Upper lobe of left lung (tissue), 6 donors: ENCODE measurements around the gene GLCE. TPM values are rescaled to one million over a fixed set of nuclear protein-coding genes. Genes with fewer than 3 reads are reported as not detected.

Experiments used
- ATAC-seq, 2 donors: fragments of 200-7000 bp; cut with Tn5 transposase; one replicate each; pipeline ENCODE4 v1.9.1; 2022; ENCODE audit warnings: mild to moderate bottlenecking in 2 of 2, moderate library complexity in 2 of 2; ENCODE audit not compliant: low FRiP score in 2 of 2
- DNase-seq, 2 donors: peaks; one replicate each; pipeline ENCODE4 v3.0.0-alpha.2; 2019 to 2020
- H3K27ac ChIP-seq, 4 donors: fragments of 200-600 bp; sonication (generic); one replicate each; pipeline ENCODE4 v1.5.1; 2016 to 2019
- H3K27me3 ChIP-seq, 4 donors: fragments of 200-600 bp; sonication (generic); one replicate each; pipeline ENCODE4 v1.5.1; 2017 to 2019
- H3K36me3 ChIP-seq, 4 donors: fragments of 200-600 bp; sonication (generic); one replicate each; pipeline ENCODE4 v1.5.1; 2016 to 2019
- H3K4me1 ChIP-seq, 4 donors: fragments of 200-600 bp; sonication (generic); one replicate each; pipeline ENCODE4 v1.5.1; 2018 to 2019
- H3K4me3 ChIP-seq, 4 donors: fragments of 200-600 bp; sonication (generic); one replicate each; pipeline ENCODE4 v1.5.1; 2017 to 2019; ENCODE audit warnings: mild to moderate bottlenecking in 2 of 4, moderate library complexity in 1 of 4
- H3K9me3 ChIP-seq, 4 donors: fragments of 200-600 bp; sonication (generic); one replicate each; pipeline ENCODE4 v1.5.1; 2018 to 2019
- CTCF ChIP-seq, 6 experiments: fragments of 450-650 bp in 4 of 6; fragments of 200-600 bp in 2 of 6; sonication (generic) in 2 of 6; IDR thresholded peaks; one replicate each; pipeline ENCODE4 v1.5.1; 2016 to 2019; ENCODE audit warnings: antibody characterized with exemption in 6 of 6
- EP300 ChIP-seq, 4 donors: sonication (generic); formaldehyde crosslinking; IDR thresholded peaks; one replicate each; pipeline ENCODE4 v1.5.1; 2017; ENCODE audit warnings: antibody characterized with exemption in 4 of 4, control low read depth in 2 of 4
- POLR2A ChIP-seq, 4 donors: fragments of 450-650 bp; IDR thresholded peaks; one replicate each; pipeline ENCODE4 v1.5.1; 2016 to 2017; ENCODE audit warnings: antibody characterized with exemption in 4 of 4, mild to moderate bottlenecking in 2 of 4
- POLR2AphosphoS5 ChIP-seq, 2 donors: sonication (generic); formaldehyde crosslinking; IDR thresholded peaks; one replicate each; pipeline ENCODE4 v1.5.1; 2017; ENCODE audit warnings: antibody characterized with exemption in 2 of 2
- WGBS, 2 donors: methylation state at CpG; one replicate each; pipeline ENCODE4 v1.1.5; 2017 to 2018; 5-methylcytosine and 5-hydroxymethylcytosine counted together
- total RNA-seq, 6 donors: library from RNA; depleted of rRNA in 4 of 6; stranded (reverse); fragments of >200 nt in 4 of 6; gene quantifications; one replicate each; pipeline versions ENCODE4 v1.1.0 to v1.2.1, GENCODE V29; 2016 to 2021
- donor health status: DM: no; HTN: no; CAD: no; lungs with moderate emphysema.
- donor health status: DM: no; HTN: yes; CAD: no; lungs with severe emphysema.

The GLCE gene
- total RNA-seq, 6 donors from 2014 or later = 12.5 to 24.8 (median 17.2) TPM

GRCh38 chr15:69121198-69121828, 39.1 kb upstream of the GLCE start:
- 97 to 98% methylated on average over 5 of the region's 5 CpGs for whole genome bisulfite sequencing, 2 donors
- Histone ChIP-seq H3K4me1 (peaks cover 2 to 11% (median 7%) of the 10 kb centered on the region in 4 donors), H3K27me3 (no peaks in the 10 kb centered on the region), H3K27ac (no peak overlapping the region), H3K9me3 (no peaks in the 10 kb centered on the region), H3K4me3 (no peak overlapping the region), H3K36me3 (no peaks in the 10 kb centered on the region)
- DNase-seq = no peak
- no peak for TF ChIP-seq POLR2A (IDR thresholded peaks at IDR 0.05)
- no peak for TF ChIP-seq EP300 (IDR thresholded peaks at IDR 0.05)
- TF ChIP-seq POLR2AphosphoS5 (IDR thresholded peaks at IDR 0.05) = no peak
- no peak for TF ChIP-seq CTCF (IDR thresholded peaks at IDR 0.05)
- ATAC-seq = no peak

- H3K27me3 ChIP-seq = no peaks in the 10 kb centered on the region
- H3K36me3 ChIP-seq = no peaks in the 10 kb centered on the region
- peak overlapping the region; percentile 67 to 80 (median 74) for H3K27ac ChIP-seq
- no peaks in the 10 kb centered on the region for H3K9me3 ChIP-seq
- WGBS, 2 donors = 48 to 58% methylated on average over 6 to 8 of the region's 8 CpGs
- TF ChIP-seq POLR2A (IDR thresholded peaks at IDR 0.05) (no peak), POLR2AphosphoS5 (IDR thresholded peaks at IDR 0.05) (no peak), EP300 (IDR thresholded peaks at IDR 0.05) (no peak), CTCF (IDR thresholded peaks at IDR 0.05) (no peak)
- H3K4me3 ChIP-seq = no peak overlapping the region
- DNase-seq (no peak), ATAC-seq (no peak)
- peaks cover 14 to 38% (median 27%) of the 10 kb centered on the region in 4 donors for H3K4me1 ChIP-seq
Observed at GRCh38 chr15:69125236-69125635, 35.2 kb upstream of the GLCE start.

- peaks cover 14 to 38% (median 28%) of the 10 kb centered on the region in 4 donors for H3K4me1 ChIP-seq
- no peak overlapping the region for H3K4me3 ChIP-seq
- no peaks in the 10 kb centered on the region for H3K27me3 ChIP-seq
- no peaks in the 10 kb centered on the region for H3K36me3 ChIP-seq
- DNase-seq (peak in 1 of 2 donors; percentile 74), ATAC-seq (peak; percentile 65 to 83)
- no peaks in the 10 kb centered on the region for H3K9me3 ChIP-seq
- TF ChIP-seq POLR2A (IDR thresholded peaks at IDR 0.05) (no peak), POLR2AphosphoS5 (IDR thresholded peaks at IDR 0.05) (peak; percentile 57 to 93), CTCF (IDR thresholded peaks at IDR 0.05) (no peak), EP300 (IDR thresholded peaks at IDR 0.05) (peak in 3 of 4 donors; percentile 31 to 87 (median 43))
- 24 to 33% methylated on average over 2 to 3 of the region's 3 CpGs for WGBS, 2 donors
- peak overlapping the region; percentile 67 to 80 (median 74) for H3K27ac ChIP-seq
Observed at GRCh38 chr15:69126054-69126469, 34.4 kb upstream of the GLCE start.

GRCh38 chr15:69127306-69127705, 33.1 kb upstream of the GLCE start:
- Histone ChIP-seq H3K4me3 (no peak overlapping the region), H3K27me3 (no peaks in the 10 kb centered on the region), H3K36me3 (no peaks in the 10 kb centered on the region), H3K4me1 (peaks cover 20 to 41% (median 28%) of the 10 kb centered on the region in 4 donors), H3K9me3 (no peaks in the 10 kb centered on the region), H3K27ac (peak overlapping the region in 2 of 4 donors; percentile 67 to 69)
- TF ChIP-seq POLR2A (IDR thresholded peaks at IDR 0.05) (no peak), CTCF (IDR thresholded peaks at IDR 0.05) (no peak), EP300 (IDR thresholded peaks at IDR 0.05) (no peak), POLR2AphosphoS5 (IDR thresholded peaks at IDR 0.05) (no peak)
- no peak for ATAC-seq
- 97 to 100% methylated on average over 1 of the region's 1 CpG for WGBS, 2 donors
- no peak for DNase-seq
